Suppressor macrophage (primary cell): ENCODE results near the gene GPC6.

Source experiments
- DNase-seq, 4 experiments: peaks; one replicate each; pipeline ENCODE4 v3.0.0-alpha.2; 2020 to 2022

The GPC6 gene

DNA sequence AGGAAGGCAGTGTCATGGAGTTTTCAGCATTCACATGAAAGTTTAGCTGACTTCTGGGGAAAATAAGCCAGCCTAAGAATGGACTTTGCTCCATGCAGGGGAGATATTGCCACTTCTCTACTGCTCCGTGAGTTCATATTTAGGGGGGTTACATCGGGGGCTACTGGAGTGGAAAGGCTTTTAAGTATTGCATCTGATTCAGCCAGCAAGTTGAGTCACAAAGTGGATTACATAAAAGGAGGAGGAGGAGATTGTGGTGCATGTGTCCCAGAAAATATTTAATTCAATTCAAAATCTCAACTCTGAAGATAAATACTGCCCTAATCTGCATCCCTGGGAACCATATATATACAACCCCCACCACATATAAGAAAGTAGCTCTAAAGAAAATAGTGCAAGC is 635.7 kb downstream of the GPC6 start:
- DNase-seq: no peak

DNA sequence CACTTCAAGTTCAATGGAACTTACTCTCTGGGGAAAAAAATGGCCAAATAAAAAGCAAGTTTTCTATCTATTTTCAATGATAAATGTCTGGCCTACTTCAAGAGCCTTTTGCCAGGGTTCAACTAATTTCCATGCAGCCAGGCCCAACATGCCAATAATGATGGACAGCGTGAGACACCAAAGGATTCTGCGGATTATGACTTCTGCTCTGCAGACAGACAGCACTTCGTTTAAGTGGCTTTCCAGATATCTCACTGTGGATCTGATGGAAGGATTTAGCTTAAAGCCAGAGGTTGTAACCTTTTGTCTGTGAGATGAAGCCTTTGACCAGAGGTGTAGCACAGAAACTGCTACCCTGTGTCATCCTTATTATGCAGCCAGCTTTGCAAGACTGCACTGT is 638.6 kb downstream of the GPC6 start:
- no peak for DNase-seq

DNA sequence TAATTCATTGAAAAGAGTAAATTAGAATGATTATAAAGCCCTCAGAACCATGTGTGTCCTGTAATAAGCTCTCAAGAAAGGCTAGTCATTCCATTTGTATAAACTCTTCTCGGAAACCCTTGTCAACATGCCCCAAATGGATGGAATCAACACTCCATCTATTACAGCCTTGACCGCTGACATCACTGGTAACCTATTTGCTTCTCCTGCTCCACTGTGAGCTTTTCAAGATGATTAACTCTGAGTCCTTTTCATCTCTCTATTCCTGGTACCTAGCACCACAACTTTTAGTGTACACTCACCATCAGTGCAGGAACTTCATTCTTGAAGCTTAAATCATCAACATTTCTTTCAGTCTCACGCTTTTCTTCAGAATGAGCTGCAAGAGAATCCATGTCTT is 640.9 kb downstream of the GPC6 start:
- no peak for DNase-seq

- DNase-seq: no peak
Measured at GRCh38 chr13:93872376-93872775, 645.8 kb downstream of the GPC6 start.

DNA sequence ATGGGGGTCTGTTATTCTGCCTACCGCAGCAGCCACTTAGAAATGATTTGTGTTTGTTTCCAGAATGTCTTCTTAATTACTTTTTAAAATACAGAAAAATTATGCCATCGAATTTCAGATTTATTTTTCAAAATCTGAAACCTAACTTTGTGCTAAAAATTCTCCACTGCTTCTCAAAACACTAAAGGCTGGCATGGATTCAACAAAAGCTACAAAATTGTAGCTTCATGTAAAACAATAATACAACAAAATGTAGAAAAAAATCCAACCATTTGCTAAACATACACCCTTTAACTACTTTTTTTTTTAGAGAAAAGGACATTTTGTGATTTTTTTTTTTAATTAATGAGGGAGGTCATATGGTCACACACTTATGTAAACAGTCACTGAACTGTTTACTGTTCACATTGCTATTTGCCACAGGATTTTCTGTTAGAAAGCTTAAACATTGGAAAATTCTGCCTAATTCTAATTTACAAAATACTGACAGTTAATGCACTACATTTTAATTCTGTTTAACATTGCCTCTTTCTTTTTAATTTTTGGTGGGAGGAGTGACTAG is 646.3 kb downstream of the GPC6 start:
- DNase-seq: no peak

DNA sequence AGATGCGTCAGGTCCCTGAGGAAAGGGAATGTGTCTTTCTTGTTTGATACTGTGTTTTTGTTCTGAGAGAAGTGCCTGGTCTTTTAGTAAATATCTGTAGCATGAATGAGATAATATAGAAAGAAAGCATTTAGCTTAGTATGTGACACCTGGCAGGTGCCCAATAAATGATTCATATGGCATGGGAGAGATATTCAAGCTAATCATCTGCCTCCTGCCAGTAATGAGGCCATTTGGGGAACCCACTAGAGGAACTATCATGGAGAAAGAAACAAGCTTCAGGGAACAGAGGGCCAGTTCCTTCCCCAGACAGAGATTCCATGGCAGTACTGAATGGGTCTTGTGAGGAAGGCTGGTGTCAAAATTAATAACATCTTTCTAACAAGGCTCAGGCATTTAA is 648.9 kb downstream of the GPC6 start:
- DNase-seq: no peak

GRCh38 chr13:93876236-93876635 is 649.6 kb downstream of the GPC6 start:
- DNase-seq: no peak

DNA sequence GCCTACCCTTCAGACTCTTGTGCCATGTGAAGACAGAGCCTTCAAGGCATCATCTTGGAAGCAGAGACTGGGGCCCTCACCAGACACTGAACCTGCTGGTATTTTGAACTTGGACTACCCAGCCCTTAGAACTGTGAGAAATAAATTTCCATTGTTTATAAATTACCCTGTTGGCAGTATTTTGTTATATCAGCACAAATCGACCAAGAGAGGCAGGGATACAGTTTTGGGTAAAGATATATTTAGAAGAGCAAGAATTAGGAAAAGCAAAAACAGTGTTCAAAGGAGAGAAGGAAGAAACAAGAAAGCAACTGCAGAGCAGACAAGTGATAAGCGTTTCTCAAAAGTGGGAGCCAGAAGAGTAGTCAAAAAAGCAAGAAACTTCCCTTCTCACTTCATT is 652.1 kb downstream of the GPC6 start:
- DNase-seq: no peak

- no peak for DNase-seq
Measured at GRCh38 chr13:93881411-93881810, 654.8 kb downstream of the GPC6 start.

DNA sequence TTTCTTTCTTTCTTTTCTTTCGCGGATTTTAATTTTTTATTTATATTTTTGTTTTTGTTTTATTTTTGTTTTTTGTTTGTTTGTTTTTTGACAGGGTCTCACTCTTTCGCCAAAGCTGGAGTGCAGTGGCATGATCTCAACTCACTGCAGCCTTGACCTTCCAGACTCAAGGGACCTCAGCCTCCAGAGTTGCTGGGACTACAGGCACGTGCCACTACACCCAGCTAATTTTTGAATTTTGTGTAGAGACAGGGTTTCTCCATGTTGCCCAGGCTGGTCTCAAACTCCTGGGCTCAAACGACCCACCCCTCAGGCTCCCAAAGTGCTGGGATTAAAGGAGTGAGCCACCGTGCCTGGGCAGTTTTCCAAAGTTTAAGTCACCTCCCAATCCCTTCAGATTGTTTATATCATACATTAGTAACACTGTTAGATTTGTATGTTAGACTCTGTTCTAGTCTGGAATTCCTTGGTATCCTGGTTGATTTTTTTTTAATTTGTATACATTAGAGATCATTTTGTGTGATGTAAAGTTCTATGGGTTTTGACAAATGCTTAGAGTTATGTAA is 655.6 kb downstream of the GPC6 start:
- DNase-seq: no peak

DNA sequence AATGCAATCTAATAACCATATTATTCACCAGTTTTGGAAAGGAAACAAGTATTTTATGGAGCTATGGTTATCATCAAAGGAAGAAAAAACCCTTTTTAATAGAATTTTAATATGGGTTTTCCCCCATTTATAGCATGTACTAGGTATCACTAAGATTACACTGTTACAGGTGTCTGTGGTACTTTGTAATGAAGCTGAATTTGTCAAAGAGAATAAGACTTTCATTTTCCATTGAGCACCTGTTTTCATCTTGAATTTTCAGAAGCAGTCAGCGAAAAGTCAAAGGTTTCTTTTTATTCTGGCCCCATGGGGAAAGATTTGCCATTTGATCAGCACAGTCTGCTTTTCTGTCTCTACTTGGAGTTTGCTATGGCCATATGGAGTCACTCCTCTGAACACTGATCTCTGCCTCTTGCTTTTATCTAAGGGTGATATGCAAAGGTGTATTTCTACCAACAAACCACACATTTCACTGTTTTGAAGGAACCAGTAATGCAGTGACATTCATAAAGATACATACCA is 662.9 kb downstream of the GPC6 start:
- no peak for DNase-seq

DNA sequence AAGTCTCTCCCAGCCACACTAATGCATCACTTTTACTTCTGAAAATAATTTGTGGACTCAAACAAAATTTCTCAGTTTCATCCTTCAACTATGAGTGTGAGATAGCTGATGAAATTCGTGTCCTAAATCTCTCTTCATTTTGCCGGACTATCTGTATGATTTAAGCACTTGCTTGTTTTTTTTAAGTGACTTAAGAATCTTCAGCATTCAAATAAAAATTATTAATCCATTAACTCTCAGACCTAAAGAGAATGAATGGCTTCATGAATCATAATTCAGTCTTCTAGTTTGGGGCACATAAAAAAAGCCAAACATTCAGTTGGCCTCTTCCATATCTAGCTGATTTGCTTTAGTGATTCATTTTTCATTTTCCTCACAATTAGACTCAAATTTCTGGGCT is 673.4 kb downstream of the GPC6 start:
- DNase-seq: no peak

- DNase-seq: no peak
Measured at GRCh38 chr13:93900731-93901130, 674.1 kb downstream of the GPC6 start.

DNA sequence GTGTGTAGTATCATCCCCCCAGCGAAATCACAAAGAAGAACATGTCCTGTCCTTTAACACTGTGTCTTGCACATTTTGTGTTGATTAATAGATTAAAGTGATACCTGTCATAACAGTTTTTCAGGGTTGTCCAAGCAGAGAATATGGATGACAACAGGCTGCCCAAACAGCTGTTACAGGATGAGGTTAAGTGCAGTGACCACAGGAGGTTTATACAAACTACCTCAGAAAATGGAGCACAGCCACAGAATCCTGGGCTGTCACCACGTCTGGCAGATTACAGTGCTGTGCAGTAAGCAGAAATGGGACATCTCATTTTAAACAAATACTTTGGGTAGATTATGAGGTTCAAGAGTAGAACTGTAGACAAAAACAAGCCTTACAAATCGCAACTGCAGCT is 677.3 kb downstream of the GPC6 start:
- no peak for DNase-seq

- DNase-seq: no peak
Measured at GRCh38 chr13:93915269-93915809, 688.7 kb downstream of the GPC6 start.

GRCh38 chr13:93922063-93922855 is 695.7 kb downstream of the GPC6 start:
- DNase-seq: no peak

GRCh38 chr13:93925990-93926389 is 699.4 kb downstream of the GPC6 start:
- DNase-seq: no peak

GRCh38 chr13:93926425-93926824 is 699.8 kb downstream of the GPC6 start:
- DNase-seq: no peak

DNA sequence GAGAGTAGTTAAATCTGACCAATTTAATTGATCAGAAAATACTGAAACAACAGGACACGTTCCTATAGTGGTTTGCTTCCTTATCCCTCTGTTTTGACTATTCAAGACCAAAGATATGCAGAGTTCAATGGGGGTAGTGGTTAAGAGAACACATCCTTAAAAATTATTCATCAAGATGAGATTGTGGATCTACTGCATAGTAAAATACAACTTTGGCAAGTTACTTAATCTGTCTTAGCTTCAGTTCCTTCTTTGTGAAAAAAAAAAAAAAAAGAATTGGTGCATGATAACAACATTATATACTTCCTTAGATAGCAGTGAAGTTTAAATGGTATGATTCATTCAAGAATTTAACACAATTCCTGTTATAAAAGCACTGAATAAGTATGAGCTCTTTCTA is 700.8 kb downstream of the GPC6 start:
- DNase-seq: no peak

DNA sequence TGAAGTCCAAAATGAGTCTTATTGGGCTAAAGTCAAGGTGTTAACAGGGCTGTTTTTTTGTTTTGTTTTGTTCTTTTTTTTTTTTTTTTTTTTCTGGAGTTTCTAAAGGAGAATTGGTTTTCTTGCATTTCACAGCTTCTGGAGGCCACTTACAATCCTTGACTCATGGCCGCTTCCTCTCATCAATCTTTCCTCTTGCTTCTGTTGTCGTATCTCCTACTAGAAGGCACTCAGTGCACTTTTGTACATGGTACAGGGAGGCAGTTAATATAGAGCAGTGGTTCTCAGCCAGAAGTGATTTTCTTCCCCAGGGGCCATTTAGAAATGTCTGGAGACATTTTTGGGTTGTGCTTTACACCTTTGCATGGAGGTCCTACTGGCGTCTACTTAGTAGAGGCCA is 706.3 kb downstream of the GPC6 start:
- no peak for DNase-seq

- DNase-seq: no peak
Measured at GRCh38 chr13:93936901-93937300, 710.3 kb downstream of the GPC6 start.

DNA sequence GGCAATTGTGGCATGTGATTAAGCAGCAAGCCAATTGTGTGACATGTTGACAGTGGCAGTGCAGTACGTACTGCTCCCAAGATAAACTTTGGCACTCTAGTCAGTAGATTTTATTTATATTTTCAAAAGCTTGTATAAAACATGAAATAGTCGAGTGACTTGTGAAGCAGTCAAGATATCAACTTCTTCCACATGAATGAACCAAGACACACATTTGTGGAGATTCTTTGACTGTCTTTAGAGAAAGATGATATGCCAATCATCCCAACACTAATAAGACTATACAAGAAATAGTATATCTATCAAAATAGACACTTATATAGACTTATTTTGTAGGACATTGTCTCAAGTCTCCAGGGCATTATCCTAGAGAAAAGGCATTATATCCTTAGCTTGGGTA is 714.8 kb downstream of the GPC6 start:
- DNase-seq: no peak

GRCh38 chr13:93942016-93942415 is 715.4 kb downstream of the GPC6 start:
- no peak for DNase-seq

GRCh38 chr13:93945621-93946020 is 719.0 kb downstream of the GPC6 start:
- DNase-seq: peak in 3 of 4 experiments; percentile 8 to 37 (median 15)
